ENCODE measurements around the gene DAGLA. TPM values are rescaled to one million over a fixed set of nuclear protein-coding genes. Genes with fewer than 3 reads are reported as not detected.
A peak's percentile ranks its signal among the peaks of the same experiment; 100 is the strongest.

The DAGLA gene
- total and polyA plus RNA-seq, 2 of the 13 experiments (the other 11 are each of a cell fraction or from before 2014, with no cell fraction given) = 2.6 to 3.9 TPM

DNA sequence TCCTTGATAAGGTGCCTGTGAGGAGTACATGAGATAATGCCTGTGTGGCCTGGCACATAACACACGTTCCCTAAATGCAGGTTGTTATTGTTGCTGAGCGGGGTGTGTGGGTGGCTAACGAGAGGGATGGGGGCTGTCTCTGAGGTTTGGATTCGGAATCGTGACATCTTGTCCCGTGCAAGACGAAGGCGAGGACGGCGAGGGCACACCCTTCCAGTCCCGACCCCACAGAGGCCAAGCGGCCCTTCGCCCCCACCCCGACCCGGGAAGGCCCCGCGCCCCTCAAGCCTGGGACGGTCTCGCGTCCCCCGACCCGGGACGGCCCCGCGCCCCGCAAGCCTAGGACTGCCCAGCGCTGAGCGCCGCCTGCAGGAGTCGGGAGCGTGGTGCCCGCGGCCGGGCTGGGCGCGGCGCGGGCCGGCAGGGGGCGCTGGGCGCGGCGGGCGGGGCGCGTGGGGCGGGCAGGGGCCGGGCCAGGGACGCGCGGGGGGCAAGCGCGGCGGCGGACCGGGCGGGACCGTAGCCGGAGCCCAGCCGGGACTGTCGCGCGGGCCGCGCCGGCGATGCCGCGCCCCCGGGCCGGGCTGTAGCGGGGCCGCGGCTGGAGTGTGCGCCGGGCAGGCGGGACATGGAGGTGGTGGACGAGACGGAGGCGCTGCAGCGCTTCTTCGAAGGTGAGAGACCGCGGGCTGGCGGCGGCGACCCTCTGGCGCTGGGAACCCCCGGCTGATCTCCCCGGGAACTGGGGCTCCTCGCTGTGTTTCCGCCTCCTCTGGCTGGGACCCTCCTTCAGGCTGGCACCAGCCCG, 72.1 kb downstream of the DAGLA start, which contains the start of gene MYRF (continued):
- TF ChIP-seq, protein P1, sequence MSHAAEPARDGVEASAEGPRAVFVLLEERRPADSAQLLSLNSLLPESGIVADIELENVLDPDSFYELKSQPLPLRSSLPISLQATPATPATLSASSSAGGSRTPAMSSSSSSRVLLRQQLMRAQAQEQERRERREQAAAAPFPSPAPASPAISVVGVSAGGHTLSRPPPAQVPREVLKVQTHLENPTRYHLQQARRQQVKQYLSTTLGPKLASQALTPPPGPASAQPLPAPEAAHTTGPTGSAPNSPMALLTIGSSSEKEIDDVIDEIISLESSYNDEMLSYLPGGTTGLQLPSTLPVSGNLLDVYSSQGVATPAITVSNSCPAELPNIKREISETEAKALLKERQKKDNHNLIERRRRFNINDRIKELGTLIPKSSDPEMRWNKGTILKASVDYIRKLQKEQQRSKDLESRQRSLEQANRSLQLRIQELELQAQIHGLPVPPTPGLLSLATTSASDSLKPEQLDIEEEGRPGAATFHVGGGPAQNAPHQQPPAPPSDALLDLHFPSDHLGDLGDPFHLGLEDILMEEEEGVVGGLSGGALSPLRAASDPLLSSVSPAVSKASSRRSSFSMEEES (CRISPR knock-in tag; IDR thresholded peaks at IDR 0.05) = no peak
- TF ChIP-seq ATAD3A (CRISPR knock-in tag; IDR thresholded peaks at IDR 0.05) = no peak
- no peak for TF ChIP-seq KLF13 (CRISPR knock-in tag; IDR thresholded peaks at IDR 0.05)
- no peak for TF ChIP-seq ATF1 (CRISPR knock-in tag; IDR thresholded peaks at IDR 0.05)
- TF ChIP-seq KLF15 (CRISPR knock-in tag; IDR thresholded peaks at IDR 0.05; ENCODE audit: borderline replicate concordance) = no peak
- no peak for TF ChIP-seq FOSL1 (CRISPR knock-in tag; IDR thresholded peaks at IDR 0.05; ENCODE audit: borderline replicate concordance)
- no peak for TF ChIP-seq ZNF660 (CRISPR knock-in tag; IDR thresholded peaks at IDR 0.05; ENCODE audit: borderline replicate concordance, low read depth)
- no peak for TF ChIP-seq ZNF160 (CRISPR knock-in tag; IDR thresholded peaks at IDR 0.05)
- no peak; the same call in 1 of the 2 replicates for TF ChIP-seq ZMYM2 (CRISPR knock-in tag; IDR thresholded peaks at IDR 0.05)
- TF ChIP-seq XRCC5 (optimal IDR thresholded peaks at IDR 0.05; ENCODE audit: low read length) = no peak
- no peak for TF ChIP-seq SATB2 (CRISPR knock-in tag; IDR thresholded peaks at IDR 0.05)
- TF ChIP-seq ZSCAN22 (CRISPR knock-in tag; IDR thresholded peaks at IDR 0.05) = no peak
- TF ChIP-seq, protein P2, sequence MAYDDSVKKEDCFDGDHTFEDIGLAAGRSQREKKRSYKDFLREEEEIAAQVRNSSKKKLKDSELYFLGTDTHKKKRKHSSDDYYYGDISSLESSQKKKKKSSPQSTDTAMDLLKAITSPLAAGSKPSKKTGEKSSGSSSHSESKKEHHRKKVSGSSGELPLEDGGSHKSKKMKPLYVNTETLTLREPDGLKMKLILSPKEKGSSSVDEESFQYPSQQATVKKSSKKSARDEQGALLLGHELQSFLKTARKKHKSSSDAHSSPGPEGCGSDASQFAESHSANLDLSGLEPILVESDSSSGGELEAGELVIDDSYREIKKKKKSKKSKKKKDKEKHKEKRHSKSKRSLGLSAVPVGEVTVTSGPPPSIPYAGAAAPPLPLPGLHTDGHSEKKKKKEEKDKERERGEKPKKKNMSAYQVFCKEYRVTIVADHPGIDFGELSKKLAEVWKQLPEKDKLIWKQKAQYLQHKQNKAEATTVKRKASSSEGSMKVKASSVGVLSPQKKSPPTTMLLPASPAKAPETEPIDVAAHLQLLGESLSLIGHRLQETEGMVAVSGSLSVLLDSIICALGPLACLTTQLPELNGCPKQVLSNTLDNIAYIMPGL (CRISPR knock-in tag; IDR thresholded peaks at IDR 0.05; ENCODE audit: borderline replicate concordance in 1 of 2, low read depth in 1 of 2) = peak in 1 of 2 experiments; percentile 72; a peak in 3 of 4 replicates
- TF ChIP-seq SNAPC2 (CRISPR knock-in tag; IDR thresholded peaks at IDR 0.05) = no peak
- no peak for TF ChIP-seq MTA3 (CRISPR knock-in tag; IDR thresholded peaks at IDR 0.05)
- no peak for TF ChIP-seq ZNF510 (CRISPR knock-in tag; IDR thresholded peaks at IDR 0.05; ENCODE audit: low read depth)
- peak; percentile 55 for TF ChIP-seq AGO2 (optimal IDR thresholded peaks at IDR 0.05; ENCODE audit: low read depth, low read length)
- TF ChIP-seq, protein P3, sequence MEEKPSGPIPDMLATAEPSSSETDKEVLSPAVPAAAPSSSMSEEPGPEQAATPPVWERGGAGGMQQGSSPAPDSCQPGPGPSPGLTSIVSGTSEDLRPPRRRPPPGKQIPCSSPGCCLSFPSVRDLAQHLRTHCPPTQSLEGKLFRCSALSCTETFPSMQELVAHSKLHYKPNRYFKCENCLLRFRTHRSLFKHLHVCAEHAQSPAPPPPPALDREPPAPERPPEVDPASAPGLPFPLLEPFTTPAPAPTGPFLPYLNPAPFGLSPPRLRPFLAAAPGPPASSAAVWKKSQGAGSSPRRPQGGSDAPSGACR (CRISPR knock-in tag; IDR thresholded peaks at IDR 0.05) = no peak
- TF ChIP-seq, protein P4, sequence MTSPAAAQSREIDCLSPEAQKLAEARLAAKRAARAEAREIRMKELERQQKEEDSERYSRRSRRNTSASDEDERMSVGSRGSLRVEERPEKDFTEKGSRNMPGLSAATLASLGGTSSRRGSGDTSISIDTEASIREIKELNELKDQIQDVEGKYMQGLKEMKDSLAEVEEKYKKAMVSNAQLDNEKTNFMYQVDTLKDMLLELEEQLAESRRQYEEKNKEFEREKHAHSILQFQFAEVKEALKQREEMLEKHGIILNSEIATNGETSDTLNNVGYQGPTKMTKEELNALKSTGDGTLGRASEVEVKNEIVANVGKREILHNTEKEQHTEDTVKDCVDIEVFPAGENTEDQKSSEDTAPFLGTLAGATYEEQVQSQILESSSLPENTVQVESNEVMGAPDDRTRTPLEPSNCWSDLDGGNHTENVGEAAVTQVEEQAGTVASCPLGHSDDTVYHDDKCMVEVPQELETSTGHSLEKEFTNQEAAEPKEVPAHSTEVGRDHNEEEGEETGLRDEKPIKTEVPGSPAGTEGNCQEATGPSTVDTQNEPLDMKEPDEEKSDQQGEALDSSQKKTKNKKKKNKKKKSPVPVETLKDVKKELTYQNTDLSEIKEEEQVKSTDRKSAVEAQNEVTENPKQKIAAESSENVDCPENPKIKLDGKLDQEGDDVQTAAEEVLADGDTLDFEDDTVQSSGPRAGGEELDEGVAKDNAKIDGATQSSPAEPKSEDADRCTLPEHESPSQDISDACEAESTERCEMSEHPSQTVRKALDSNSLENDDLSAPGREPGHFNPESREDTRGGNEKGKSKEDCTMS (CRISPR knock-in tag; conservative IDR thresholded peaks at IDR 0.05) = no peak
- 0 out of 2 replicates have a peak, but pooled peaks have one; percentile 42 for TF ChIP-seq ZSCAN31 (CRISPR knock-in tag; IDR thresholded peaks at IDR 0.05; ENCODE audit: low read depth)
- no peak for TF ChIP-seq RBM39 (IDR thresholded peaks at IDR 0.05; ENCODE audit: low read depth, low read length, poor library complexity, severe bottlenecking)
- no peak for TF ChIP-seq EHMT2 (IDR thresholded peaks at IDR 0.05; ENCODE audit: borderline replicate concordance, low read depth, low read length)
- TF ChIP-seq SP4 (CRISPR knock-in tag; IDR thresholded peaks at IDR 0.05) = peak; percentile 49; the same call in 1 of the 2 replicates
- no peak for TF ChIP-seq ZNF713 (CRISPR knock-in tag; IDR thresholded peaks at IDR 0.05)
